BLaER1 treated with 17β-estradiol and CSF1 and Interleukin-3, amounts not matched to agents 10 nM and 100 nM (cell line): ENCODE measurements around the gene PWWP2A.
A peak's percentile ranks its signal among the peaks of the same experiment; 100 is the strongest.

Experiments used
- H3K27ac ChIP-seq, 11 experiments: shearing (Covaris generic); formaldehyde crosslinking; 2 replicates each; pipeline ENCODE4 v1.8.1; 2022
- H3K27me3 ChIP-seq, 11 experiments: shearing (Covaris generic); formaldehyde crosslinking; 2 replicates each; pipeline ENCODE4 v1.8.1; 2022
- H3K36me3 ChIP-seq, 11 experiments: shearing (Covaris generic); formaldehyde crosslinking; 2 replicates each; pipeline ENCODE4 v1.8.1; 2022
- H3K4me1 ChIP-seq, 10 experiments: shearing (Covaris generic); formaldehyde crosslinking; 2 replicates each; pipeline ENCODE4 v1.8.1; 2022
- H3K4me2 ChIP-seq, 11 experiments: shearing (Covaris generic); formaldehyde crosslinking; 2 replicates each; pipeline ENCODE4 v1.8.1; 2022
- H3K4me3 ChIP-seq, 10 experiments: shearing (Covaris generic); formaldehyde crosslinking; 2 replicates each; pipeline ENCODE4 v1.8.1; 2022
- H3K9ac ChIP-seq, 11 experiments: shearing (Covaris generic); formaldehyde crosslinking; 2 replicates each; pipeline ENCODE4 v1.8.1; 2022
- H3K9me3 ChIP-seq, 11 experiments: shearing (Covaris generic); formaldehyde crosslinking; replicated peaks in 1 of 11; 2 replicates each; pipeline ENCODE4 v1.8.1; 2022
- H4K20me1 ChIP-seq, 11 experiments: shearing (Covaris generic); formaldehyde crosslinking; 2 replicates each; pipeline ENCODE4 v1.8.1; 2022
- Cebpa-rat ChIP-seq, 11 experiments: shearing (Covaris generic); IDR thresholded peaks; 2 replicates each; pipeline ENCODE4 v1.8.1; 2022

The PWWP2A gene

DNA sequence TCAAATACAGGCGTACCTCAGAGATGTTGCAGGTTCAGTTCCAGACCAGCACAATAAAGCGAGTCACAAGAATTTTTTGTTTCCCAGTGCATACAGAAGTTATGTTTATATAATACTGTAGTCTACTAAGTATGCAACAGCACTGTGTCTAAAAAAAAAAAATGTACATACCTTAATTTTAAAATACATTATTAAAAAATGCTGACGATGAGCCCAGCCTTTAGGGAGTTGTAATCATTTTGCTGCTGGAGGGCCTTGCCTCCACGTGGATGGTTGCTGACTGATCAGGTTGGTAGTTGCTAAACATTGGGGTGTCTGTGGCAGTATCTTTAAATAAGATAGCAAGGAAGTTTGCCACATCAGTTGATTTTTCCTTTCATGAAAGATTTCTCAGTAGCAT is 62.0 kb downstream of the PWWP2A start:
- H3K27ac ChIP-seq, result no peak overlapping the region
- peaks cover 95 to 100% (median 98%) of the 10 kb centered on the region in 11 experiments for H3K36me3 ChIP-seq
- H3K9ac ChIP-seq, result no peak overlapping the region
- no peaks in the 10 kb centered on the region for H3K27me3 ChIP-seq
- H3K4me3 ChIP-seq, result no peak overlapping the region
- peaks cover 0 to 25% (median 20%) of the 10 kb centered on the region in 11 experiments; a peak in 20 of 22 replicates for H3K9me3 ChIP-seq
- H4K20me1 ChIP-seq, result peaks cover 0 to 2% (median 0%) of the 10 kb centered on the region in 11 experiments; a peak in 1 of 22 replicates
- no peak for TF ChIP-seq Cebpa-rat (IDR thresholded peaks at IDR 0.05)
- H3K4me1 ChIP-seq, result peaks cover 0 to 9% (median 0%) of the 10 kb centered on the region in 10 experiments; a peak in 1 of 20 replicates
- no peak overlapping the region for H3K4me2 ChIP-seq

DNA sequence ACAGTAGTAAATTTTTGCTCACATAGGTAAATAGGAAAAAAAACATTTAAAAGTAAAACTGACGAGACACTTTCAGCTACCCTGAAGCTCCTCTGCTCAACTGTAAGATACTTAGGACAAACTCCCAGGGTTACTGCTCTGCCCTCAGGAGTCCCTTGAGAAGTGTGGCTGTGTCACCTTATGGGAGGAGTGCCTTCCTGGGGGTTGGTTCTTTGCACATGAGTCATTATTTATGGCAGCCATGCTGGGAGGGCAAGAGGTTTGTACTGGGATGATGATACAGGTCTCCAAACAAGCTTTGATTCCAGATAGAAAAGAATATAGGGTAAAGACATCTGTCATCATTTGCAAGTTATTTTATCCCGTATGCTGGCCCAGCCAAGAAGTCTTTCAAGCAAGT is 64.4 kb downstream of the PWWP2A start:
- TF ChIP-seq Cebpa-rat (IDR thresholded peaks at IDR 0.05), result no peak

DNA sequence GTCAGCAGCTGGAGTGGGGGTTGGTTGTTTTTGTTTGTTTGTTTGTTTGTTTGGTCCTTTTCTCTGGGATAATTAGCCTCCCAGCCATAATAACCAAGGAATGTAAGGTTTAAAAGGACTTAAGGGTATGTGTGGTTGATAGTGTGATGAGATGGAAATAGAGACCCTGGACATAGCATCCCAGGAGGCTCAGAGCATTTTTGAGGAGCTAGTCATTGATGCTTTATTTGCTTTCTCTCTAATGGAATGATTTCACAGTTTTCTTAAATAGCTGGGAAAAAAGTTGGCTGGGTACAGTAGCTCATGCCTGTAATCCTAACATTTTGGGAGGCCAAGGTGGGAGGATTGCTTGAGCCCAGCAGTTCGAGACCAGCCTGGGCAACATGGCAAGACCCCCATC is 65.2 kb downstream of the PWWP2A start:
- Histone ChIP-seq H3K9ac (no peak overlapping the region), H3K4me3 (no peak overlapping the region), H3K36me3 (peaks cover 96 to 100% (median 99%) of the 10 kb centered on the region in 11 experiments), H3K4me2 (no peak overlapping the region), H3K27me3 (no peaks in the 10 kb centered on the region), H3K9me3 (peaks cover 0 to 23% (median 18%) of the 10 kb centered on the region in 11 experiments; a peak in 20 of 22 replicates), H3K4me1 (peaks cover 0 to 9% (median 0%) of the 10 kb centered on the region in 10 experiments; a peak in 1 of 20 replicates), H3K27ac (no peak overlapping the region), H4K20me1 (no peaks in the 10 kb centered on the region)
- no peak for TF ChIP-seq Cebpa-rat (IDR thresholded peaks at IDR 0.05)

More for the DNA sequence above, 64.4 kb downstream of the PWWP2A start:
- no peaks in the 10 kb centered on the region for H4K20me1 ChIP-seq
- H3K4me3 ChIP-seq, result no peak overlapping the region
- peaks cover 96 to 100% (median 99%) of the 10 kb centered on the region in 11 experiments for H3K36me3 ChIP-seq
- H3K27ac ChIP-seq, result no peak overlapping the region
- no peak overlapping the region for H3K4me2 ChIP-seq
- no peaks in the 10 kb centered on the region for H3K27me3 ChIP-seq
- H3K4me1 ChIP-seq, result peaks cover 0 to 9% (median 0%) of the 10 kb centered on the region in 10 experiments; a peak in 1 of 20 replicates
- H3K9ac ChIP-seq, result no peak overlapping the region
- peaks cover 0 to 25% (median 20%) of the 10 kb centered on the region in 11 experiments; a peak in 20 of 22 replicates for H3K9me3 ChIP-seq

DNA sequence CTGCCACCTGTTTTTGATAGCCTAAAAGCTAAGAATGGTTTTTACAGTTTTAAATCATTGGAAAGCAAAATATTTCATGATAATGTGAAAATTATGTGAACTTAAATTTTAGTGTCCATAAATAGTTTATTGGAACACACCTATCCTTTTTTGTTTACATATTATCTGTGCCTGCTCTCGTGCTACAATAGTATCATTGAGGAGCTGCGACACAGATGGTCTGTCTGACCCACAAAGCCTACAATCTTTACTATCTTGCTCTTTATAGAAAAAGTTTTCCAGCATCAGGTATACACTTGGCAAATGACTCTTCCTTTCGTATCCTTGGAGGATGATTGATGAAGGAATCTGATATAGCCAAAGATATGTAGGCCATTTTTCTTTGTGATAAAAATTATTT is 70.2 kb downstream of the PWWP2A start:
- H3K27me3 ChIP-seq, result no peaks in the 10 kb centered on the region
- H3K27ac ChIP-seq, result no peak overlapping the region
- H3K4me1 ChIP-seq, result peaks cover 0 to 32% (median 0%) of the 10 kb centered on the region in 10 experiments; a peak in 9 of 20 replicates
- no peak for TF ChIP-seq Cebpa-rat (IDR thresholded peaks at IDR 0.05)
- no peak overlapping the region for H3K4me3 ChIP-seq
- no peak overlapping the region for H3K9ac ChIP-seq
- H3K9me3 ChIP-seq, result no peaks in the 10 kb centered on the region
- H3K4me2 ChIP-seq, result no peak overlapping the region
- peaks cover 78 to 99% (median 84%) of the 10 kb centered on the region in 11 experiments for H3K36me3 ChIP-seq
- no peaks in the 10 kb centered on the region for H4K20me1 ChIP-seq

DNA sequence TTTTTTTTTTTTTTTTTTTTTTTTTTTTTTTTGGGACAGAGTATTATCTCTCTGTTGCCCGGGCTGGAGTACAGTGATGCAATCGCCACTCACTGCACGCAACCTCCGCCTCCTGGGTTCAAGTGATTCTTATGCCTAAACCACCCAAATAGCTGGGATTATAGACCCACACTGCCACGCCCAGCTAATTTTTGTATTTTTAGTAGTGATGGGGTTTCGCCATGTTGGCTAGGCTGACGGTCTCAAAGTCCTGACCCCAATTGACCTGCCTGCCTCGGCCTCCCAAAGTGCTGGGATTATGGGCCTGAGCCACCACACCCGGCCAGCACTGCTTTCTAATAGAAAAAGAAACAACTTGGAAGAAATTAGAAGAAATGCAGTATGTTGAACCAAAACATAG is 71.1 kb downstream of the PWWP2A start:
- Histone ChIP-seq H4K20me1 (no peaks in the 10 kb centered on the region), H3K4me2 (no peak overlapping the region), H3K9ac (no peak overlapping the region), H3K36me3 (peaks cover 75 to 99% (median 82%) of the 10 kb centered on the region in 11 experiments), H3K4me3 (no peak overlapping the region), H3K27ac (no peak overlapping the region), H3K9me3 (no peaks in the 10 kb centered on the region), H3K4me1 (peaks cover 0 to 40% (median 0%) of the 10 kb centered on the region in 10 experiments; a peak in 9 of 20 replicates), H3K27me3 (no peaks in the 10 kb centered on the region)
- TF ChIP-seq Cebpa-rat (IDR thresholded peaks at IDR 0.05), result no peak

DNA sequence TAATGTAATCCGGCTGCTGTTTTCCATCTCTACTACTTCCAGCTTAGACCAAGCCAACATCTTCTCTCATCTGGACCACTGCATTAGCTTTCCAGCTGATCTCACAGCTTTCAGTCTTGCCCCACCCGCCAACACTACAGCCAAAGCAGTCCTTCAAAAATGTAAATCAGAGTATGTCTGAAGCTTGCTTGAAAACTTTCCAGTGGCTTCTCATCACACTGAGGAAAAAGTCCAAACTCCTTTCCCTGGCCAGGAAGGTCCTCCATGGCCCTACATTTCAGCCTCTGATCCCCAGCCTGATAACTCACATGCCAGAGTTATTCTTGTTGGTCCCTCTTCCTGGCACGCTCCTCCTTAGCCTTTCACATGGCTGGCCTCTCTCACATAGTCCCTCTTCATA is 71.8 kb downstream of the PWWP2A start:
- Histone ChIP-seq H4K20me1 (no peaks in the 10 kb centered on the region), H3K4me3 (no peak overlapping the region), H3K9me3 (no peaks in the 10 kb centered on the region), H3K36me3 (peaks cover 72 to 99% (median 82%) of the 10 kb centered on the region in 11 experiments), H3K4me1 (peaks cover 0 to 34% (median 0%) of the 10 kb centered on the region in 10 experiments; a peak in 9 of 20 replicates), H3K4me2 (no peak overlapping the region), H3K27me3 (no peaks in the 10 kb centered on the region), H3K27ac (no peak overlapping the region), H3K9ac (no peak overlapping the region)
- TF ChIP-seq Cebpa-rat (IDR thresholded peaks at IDR 0.05), result no peak

DNA sequence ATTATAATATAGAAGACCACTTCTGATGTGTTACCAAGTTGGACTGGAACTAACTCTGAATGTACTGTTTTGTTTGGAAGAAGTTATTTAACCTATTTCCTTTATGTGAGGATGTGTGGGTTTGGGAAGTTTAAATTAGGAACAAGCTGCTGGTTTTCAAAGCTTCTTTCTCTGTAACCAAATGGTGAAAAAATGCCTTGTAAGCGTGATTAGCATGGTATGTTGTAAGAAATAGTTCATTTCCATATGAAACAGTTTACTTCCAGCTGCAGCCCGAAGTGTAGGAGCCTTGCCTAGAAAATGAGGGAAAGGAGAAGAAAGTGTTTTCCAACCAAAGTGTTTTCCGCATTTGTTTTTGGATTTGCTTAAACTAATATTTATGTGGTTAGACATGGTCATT is 74.3 kb downstream of the PWWP2A start:
- Histone ChIP-seq H3K27me3 (no peaks in the 10 kb centered on the region), H4K20me1 (no peaks in the 10 kb centered on the region), H3K36me3 (peaks cover 71 to 99% (median 82%) of the 10 kb centered on the region in 11 experiments), H3K4me3 (no peak overlapping the region), H3K9me3 (no peaks in the 10 kb centered on the region), H3K27ac (peak overlapping the region in 4 of 11 experiments; percentile 35 to 66 (median 52); a peak in 6 of 22 replicates), H3K9ac (peak overlapping the region in 2 of 11 experiments; percentile 15 to 53; a peak in 2 of 22 replicates), H3K4me1 (peaks cover 0 to 34% (median 0%) of the 10 kb centered on the region in 10 experiments; a peak in 9 of 20 replicates), H3K4me2 (peak overlapping the region in 5 of 11 experiments; percentile 5 to 82 (median 62); a peak in 9 of 22 replicates)
- TF ChIP-seq Cebpa-rat (IDR thresholded peaks at IDR 0.05), result no peak

DNA sequence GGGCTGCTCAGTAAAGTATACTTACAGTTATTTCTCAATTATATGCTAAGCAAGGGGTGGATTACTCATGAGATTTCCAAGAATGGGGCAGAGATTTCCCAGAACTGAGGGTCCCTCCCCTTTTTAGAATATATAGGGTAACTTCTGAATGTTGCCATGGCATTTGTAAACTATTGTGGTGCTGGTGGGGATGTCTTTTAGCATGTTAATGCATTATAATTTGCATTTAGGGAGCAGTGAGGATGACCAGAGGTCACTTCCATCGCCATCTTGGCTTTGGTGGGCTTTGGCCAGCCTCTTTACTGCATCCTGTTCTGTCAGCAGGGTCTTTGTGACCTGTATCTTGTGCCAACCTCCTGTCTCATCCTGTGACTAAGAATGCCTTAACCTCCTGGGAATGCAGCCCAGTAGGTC is 74.9 kb downstream of the PWWP2A start:
- H3K9me3 ChIP-seq, result no peaks in the 10 kb centered on the region
- H3K4me1 ChIP-seq, result peaks cover 0 to 34% (median 0%) of the 10 kb centered on the region in 10 experiments; a peak in 9 of 20 replicates
- no peaks in the 10 kb centered on the region for H3K27me3 ChIP-seq
- H4K20me1 ChIP-seq, result no peaks in the 10 kb centered on the region
- H3K27ac ChIP-seq, result peak overlapping the region in 4 of 11 experiments; percentile 35 to 66 (median 52); a peak in 7 of 22 replicates
- peaks cover 71 to 99% (median 82%) of the 10 kb centered on the region in 11 experiments for H3K36me3 ChIP-seq
- peak overlapping the region in 4 of 11 experiments; percentile 49 to 82 (median 69); a peak in 8 of 22 replicates for H3K4me2 ChIP-seq
- no peak for TF ChIP-seq Cebpa-rat (IDR thresholded peaks at IDR 0.05)
- no peak overlapping the region for H3K4me3 ChIP-seq
- peak overlapping the region in 1 of 11 experiments; percentile 15; a peak in 1 of 22 replicates for H3K9ac ChIP-seq

DNA sequence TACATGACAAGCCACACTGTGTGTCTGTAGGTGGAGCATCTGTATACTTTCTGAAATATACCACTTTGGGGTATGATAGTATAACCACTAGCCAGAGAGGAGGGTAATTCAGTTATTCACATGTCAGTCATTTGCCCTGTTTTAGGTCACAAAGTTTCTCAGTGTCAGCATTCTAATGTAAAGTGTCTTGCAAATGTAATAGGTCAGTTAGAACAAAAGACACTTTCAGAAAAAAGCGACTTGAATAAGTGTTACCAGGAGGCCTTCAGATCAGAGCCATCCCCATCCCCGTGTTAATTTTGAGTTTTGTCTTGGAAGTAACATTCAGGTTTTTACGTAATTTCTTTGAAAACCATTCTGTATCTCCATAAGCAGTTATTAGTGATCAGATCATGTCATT is 76.6 kb downstream of the PWWP2A start:
- no peak overlapping the region for H3K4me3 ChIP-seq
- peaks cover 0 to 34% (median 0%) of the 10 kb centered on the region in 10 experiments; a peak in 9 of 20 replicates for H3K4me1 ChIP-seq
- peaks cover 70 to 99% (median 82%) of the 10 kb centered on the region in 11 experiments for H3K36me3 ChIP-seq
- no peak for TF ChIP-seq Cebpa-rat (IDR thresholded peaks at IDR 0.05)
- H3K9ac ChIP-seq, result no peak overlapping the region
- H3K9me3 ChIP-seq, result no peaks in the 10 kb centered on the region
- no peaks in the 10 kb centered on the region for H4K20me1 ChIP-seq
- no peak overlapping the region for H3K27ac ChIP-seq
- H3K27me3 ChIP-seq, result no peaks in the 10 kb centered on the region
- H3K4me2 ChIP-seq, result no peak overlapping the region
